Skin epidermis (tissue), 12 donors: ENCODE measurements around the gene EDIL3.

ENCODE experiments used
- H3K27ac ChIP-seq, 21 experiments: fragments of 200-600 bp; sonication (generic) in 11 of 21; one replicate each; pipeline ENCODE4 v1.5.0; 2020; ENCODE audit warnings: mild to moderate bottlenecking in 3 of 21, inconsistent platforms in 2 of 21, moderate library complexity in 2 of 21
- H3K4me3 ChIP-seq, 7 experiments: fragments of 200-600 bp; sonication (generic) in 2 of 7; one replicate each; pipeline ENCODE4 v1.5.0; 2020; ENCODE audit warnings: inconsistent platforms in 2 of 7, mild to moderate bottlenecking in 2 of 7, moderate library complexity in 1 of 7

EDIL3 gene

GRCh38 chr5:84017523-84018172 is 367.0 kb downstream of the EDIL3 start:
- H3K4me3 ChIP-seq = no peak overlapping the region
- H3K27ac ChIP-seq = no peak overlapping the region

GRCh38 chr5:84016085-84016484 is 368.6 kb downstream of the EDIL3 start:
- Histone ChIP-seq H3K27ac (no peak overlapping the region), H3K4me3 (no peak overlapping the region)

GRCh38 chr5:84014966-84015365 is 369.7 kb downstream of the EDIL3 start:
- Histone ChIP-seq H3K4me3 (no peak overlapping the region), H3K27ac (no peak overlapping the region)

- H3K4me3 ChIP-seq = no peak overlapping the region
- H3K27ac ChIP-seq = no peak overlapping the region
These were observed 390.9 kb downstream of the EDIL3 start for GRCh38 chr5:83993803-83994202.

GRCh38 chr5:83991566-83992224 is 393.0 kb downstream of the EDIL3 start:
- H3K27ac ChIP-seq = no peak overlapping the region
- no peak overlapping the region for H3K4me3 ChIP-seq

- Histone ChIP-seq H3K4me3 (no peak overlapping the region), H3K27ac (no peak overlapping the region)
These were observed 396.4 kb downstream of the EDIL3 start for GRCh38 chr5:83988293-83988685.

- Histone ChIP-seq H3K4me3 (no peak overlapping the region), H3K27ac (no peak overlapping the region)
These were observed 397.0 kb downstream of the EDIL3 start for GRCh38 chr5:83987513-83988292.

- H3K27ac ChIP-seq = no peak overlapping the region
- no peak overlapping the region for H3K4me3 ChIP-seq
These were observed 400.8 kb downstream of the EDIL3 start for GRCh38 chr5:83983852-83984251.

GRCh38 chr5:83973925-83974815 is 410.5 kb downstream of the EDIL3 start:
- H3K27ac ChIP-seq = no peak overlapping the region
- no peak overlapping the region for H3K4me3 ChIP-seq

- Histone ChIP-seq H3K27ac (no peak overlapping the region), H3K4me3 (no peak overlapping the region)
These were observed 411.8 kb downstream of the EDIL3 start for GRCh38 chr5:83972909-83973308.

GRCh38 chr5:83972236-83972635 is 412.4 kb downstream of the EDIL3 start:
- no peak overlapping the region for H3K27ac ChIP-seq
- no peak overlapping the region for H3K4me3 ChIP-seq

- Histone ChIP-seq H3K4me3 (no peak overlapping the region), H3K27ac (no peak overlapping the region)
These were observed 417.3 kb downstream of the EDIL3 start for GRCh38 chr5:83967417-83967816.

- Histone ChIP-seq H3K4me3 (no peak overlapping the region), H3K27ac (no peak overlapping the region)
These were observed 419.2 kb downstream of the EDIL3 start for GRCh38 chr5:83965441-83965840.

- Histone ChIP-seq H3K4me3 (no peak overlapping the region), H3K27ac (no peak overlapping the region)
These were observed 420.4 kb downstream of the EDIL3 start for GRCh38 chr5:83964271-83964670.

- Histone ChIP-seq H3K4me3 (no peak overlapping the region), H3K27ac (no peak overlapping the region)
These were observed 427.5 kb downstream of the EDIL3 start for GRCh38 chr5:83957188-83957587.

- peak overlapping the region in 1 of 21 experiments; percentile 10 for H3K27ac ChIP-seq
- no peak overlapping the region for H3K4me3 ChIP-seq
These were observed 428.3 kb downstream of the EDIL3 start for GRCh38 chr5:83956386-83956785.

- Histone ChIP-seq H3K27ac (peak overlapping the region in 1 of 21 experiments; percentile 10), H3K4me3 (no peak overlapping the region)
These were observed 428.8 kb downstream of the EDIL3 start for GRCh38 chr5:83955916-83956315.

- H3K27ac ChIP-seq = no peak overlapping the region
- H3K4me3 ChIP-seq = no peak overlapping the region
These were observed 436.9 kb downstream of the EDIL3 start for GRCh38 chr5:83947763-83948162.

GRCh38 chr5:83946516-83946915 is 438.2 kb downstream of the EDIL3 start:
- Histone ChIP-seq H3K4me3 (no peak overlapping the region), H3K27ac (no peak overlapping the region)

GRCh38 chr5:83942155-83942554 is 442.5 kb downstream of the EDIL3 start:
- Histone ChIP-seq H3K4me3 (no peak overlapping the region), H3K27ac (no peak overlapping the region)
